Measurements from ENCODE around the gene PDXDC1.
"Not testable (repeated sequence)": the region's sequence is repeated elsewhere in the genome, so short reads cannot be mapped to it uniquely, and the experiment has no call there.

The PDXDC1 gene

DNA sequence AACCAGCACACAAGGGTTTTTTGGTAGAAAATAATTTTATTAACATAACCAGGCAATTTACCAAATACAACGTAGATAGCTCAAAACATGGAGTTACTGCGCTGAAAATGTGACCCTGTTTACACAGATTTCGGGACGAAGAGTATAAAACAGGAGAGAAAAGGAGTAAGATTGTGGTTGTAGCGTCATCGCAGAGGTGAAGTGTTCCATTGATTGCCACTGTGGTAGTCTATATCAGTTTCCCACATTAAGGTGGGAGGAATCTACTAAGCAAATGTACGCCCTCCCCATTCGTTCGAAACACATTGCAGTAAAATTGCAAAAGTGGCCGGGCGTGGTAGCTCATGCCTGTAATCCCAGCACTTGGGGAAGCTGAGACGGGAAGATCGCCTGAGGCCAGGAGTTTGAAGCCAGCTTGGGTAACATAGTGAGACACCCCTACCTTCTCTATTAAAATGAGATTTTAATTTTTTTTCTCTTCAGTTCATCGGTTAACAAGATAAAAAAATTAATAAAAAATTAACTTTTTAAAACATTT lies 972 bp upstream of the PDXDC1 start:
- in situ Hi-C loops (cut with HindIII; ENCODE audit: low sequenced_read_pairs), result not testable (repeated sequence)

DNA sequence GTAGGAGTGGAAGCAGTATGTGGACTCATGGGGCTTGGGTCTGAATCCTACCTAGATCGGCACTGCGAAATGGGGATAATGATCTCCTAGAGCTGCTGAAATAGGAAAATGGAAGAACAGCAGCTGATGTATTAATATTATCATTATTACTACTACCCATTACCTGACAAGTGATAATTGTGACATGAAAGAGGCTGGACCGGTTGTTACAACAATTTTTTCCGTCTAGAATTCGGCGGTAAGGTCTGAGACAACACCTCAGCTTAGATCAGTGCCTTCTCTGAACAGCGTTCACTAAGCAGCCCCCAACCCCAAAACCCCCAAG lies 533 bp upstream of the PDXDC1 start:
- in situ Hi-C loops (cut with HindIII; ENCODE audit: low sequenced_read_pairs), result not testable (repeated sequence)

DNA sequence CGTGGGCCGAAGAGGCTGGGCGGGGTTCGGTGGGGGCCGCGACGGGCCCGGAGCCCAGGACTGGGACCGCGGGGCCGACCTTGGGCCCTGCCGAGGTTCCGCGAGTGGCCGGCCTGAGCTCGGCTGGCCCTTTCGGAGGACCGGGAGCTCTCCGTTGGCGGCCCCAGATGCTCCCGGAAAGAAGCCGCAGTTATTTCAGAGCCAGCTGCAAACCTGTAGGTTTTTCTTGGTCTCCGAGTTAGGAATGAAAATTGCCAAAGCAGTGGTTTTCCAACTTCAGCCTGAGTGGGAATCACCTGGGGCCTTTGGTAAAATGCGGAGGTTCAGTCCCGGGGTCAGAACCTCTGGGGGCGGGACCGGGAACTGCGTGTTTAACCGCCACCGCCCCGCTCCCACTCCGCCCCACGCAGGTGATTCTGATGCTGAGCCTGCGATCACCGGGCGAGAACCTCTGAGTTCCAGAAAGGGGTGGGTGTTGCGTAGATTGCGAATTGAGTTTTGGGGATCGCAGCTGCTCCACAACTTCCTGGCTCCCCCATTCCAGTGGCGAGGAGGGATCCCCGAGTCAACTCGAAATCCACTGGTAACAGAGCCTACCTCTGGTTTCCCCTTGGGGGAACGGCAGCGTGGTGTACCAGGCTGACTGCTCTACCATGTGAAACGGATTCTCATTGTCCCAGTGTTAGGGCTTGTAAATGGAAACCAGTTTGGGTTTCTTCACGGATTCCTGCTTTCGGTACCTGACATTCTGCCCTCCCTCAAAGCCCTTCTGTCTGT lies 780 bp downstream of the PDXDC1 start:
- in situ Hi-C loops (cut with HindIII; ENCODE audit: low sequenced_read_pairs), result not testable (repeated sequence)

GRCh38 chr16:14976971-14977736 lies 2.3 kb downstream of the PDXDC1 start:
- in situ Hi-C loops (cut with HindIII; ENCODE audit: low sequenced_read_pairs), result not testable (repeated sequence)

- in situ Hi-C loops (cut with HindIII; ENCODE audit: low sequenced_read_pairs), result not testable (repeated sequence)
These were observed 3.5 kb downstream of the PDXDC1 start for GRCh38 chr16:14978281-14978680.

DNA sequence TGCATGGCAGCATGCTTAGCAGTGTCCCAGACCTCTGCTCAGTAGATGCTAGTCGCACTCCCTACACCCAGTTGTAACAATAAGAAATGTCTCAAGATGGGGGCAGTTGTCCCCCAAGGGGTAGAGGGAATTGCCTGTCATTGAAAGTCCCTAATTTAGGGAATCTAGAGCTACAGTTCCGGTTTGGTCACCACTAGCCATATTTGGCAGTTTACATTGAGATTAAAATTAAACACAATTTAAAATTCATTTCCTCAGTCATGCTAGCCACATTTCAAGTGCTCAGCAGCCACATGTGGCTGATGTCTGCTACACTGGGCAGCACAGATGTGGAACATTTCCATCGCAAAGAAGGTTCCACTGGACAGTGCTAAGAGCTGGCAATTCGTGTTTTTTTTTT lies 4.1 kb downstream of the PDXDC1 start:
- in situ Hi-C loops (cut with HindIII; ENCODE audit: low sequenced_read_pairs), result not testable (repeated sequence)

DNA sequence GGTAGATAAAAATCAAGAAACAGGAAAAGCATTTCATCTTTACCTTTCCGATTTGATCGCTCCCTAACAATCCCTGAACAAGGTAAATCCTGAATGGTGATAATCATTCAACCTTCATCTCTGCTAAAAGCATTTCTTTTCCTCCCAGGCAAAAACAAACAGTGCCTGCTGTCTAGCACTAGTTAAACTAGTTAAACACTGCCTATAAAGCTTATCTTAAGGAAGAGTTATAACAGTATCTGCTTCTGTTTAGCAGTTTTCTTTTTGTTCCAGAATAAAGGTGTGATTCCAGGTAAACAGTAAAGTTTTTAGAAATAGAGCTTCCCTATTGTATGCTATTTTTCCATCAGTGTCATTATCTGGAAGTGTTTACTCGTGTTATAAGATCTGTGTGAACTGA lies 6.4 kb downstream of the PDXDC1 start:
- in situ Hi-C loops (cut with HindIII; ENCODE audit: low sequenced_read_pairs), result not testable (repeated sequence)

DNA sequence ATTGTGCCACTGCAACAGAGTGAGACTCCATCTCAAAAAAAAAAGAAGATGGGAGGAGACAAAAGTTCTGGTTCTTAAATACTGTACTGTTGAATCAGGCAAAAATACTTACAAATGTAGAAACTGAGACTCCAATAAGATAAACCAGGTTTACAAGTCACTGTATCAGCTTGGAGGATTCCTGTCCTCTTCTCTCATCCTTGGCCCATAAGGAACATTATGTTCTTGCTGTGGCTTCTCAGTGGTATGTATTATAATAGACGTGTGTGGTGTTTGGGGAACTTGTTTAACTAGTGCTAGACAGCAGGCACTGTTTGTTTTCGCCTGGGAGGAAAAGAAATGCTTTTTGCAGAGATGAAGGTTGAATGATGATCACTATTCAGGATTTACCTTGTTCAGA lies 7.7 kb downstream of the PDXDC1 start:
- in situ Hi-C loops (cut with HindIII; ENCODE audit: low sequenced_read_pairs), result not testable (repeated sequence)

GRCh38 chr16:14988092-14988491 lies 13.3 kb downstream of the PDXDC1 start:
- in situ Hi-C loops (cut with HindIII; ENCODE audit: low sequenced_read_pairs), result not testable (repeated sequence)

- in situ Hi-C loops (cut with HindIII; ENCODE audit: low sequenced_read_pairs), result not testable (repeated sequence)
These were observed 13.9 kb downstream of the PDXDC1 start for GRCh38 chr16:14988661-14989191.

DNA sequence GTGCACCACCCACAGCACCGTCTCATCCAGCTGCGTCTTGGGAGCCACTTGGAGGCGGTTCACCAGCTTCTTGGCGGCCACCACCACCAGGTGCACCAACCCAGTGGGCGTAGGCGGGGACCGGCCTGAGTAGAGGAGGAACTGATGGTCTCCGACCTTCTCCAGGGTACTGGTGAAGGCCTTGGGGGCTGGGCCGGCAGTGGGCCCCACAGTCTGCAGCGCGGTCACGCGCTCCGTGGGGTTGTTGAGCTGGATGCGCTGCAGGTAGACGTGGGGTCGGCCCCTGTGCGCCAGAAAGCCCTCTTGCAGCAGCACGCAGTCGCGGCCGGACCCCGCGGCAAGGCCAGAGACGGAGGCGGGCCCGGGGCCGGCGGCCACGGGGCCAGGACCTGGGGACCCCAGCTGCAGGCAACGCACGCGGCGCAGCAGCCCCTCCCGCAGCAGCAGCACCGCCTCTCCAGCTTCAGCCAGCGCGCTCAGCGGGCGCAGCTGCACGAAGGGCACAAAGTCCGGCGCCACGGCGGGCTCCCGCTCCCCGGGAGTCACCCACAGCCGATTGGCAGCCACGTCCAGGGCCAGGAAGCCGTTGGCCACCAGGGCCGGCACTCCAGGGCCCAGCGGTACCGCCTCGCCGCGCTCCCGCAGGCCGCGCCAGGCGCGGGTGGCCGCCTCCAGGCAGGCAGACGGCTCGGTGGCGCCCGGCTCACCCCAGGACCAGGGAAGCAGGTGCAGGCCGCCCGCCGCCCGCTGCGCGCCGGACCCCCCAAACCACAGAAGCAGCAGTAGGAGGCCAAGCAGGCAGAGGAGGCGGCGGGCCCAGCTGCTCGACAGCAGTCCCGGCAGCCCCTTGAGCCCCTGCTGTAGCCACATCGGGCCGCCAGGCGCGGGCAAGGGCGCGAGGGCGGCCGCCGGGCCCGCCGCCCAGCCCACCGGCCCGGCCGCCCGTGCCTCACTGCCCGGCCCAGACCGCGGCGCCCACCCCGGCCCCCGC lies 14.8 kb downstream of the PDXDC1 start:
- in situ Hi-C loops (cut with HindIII; ENCODE audit: low sequenced_read_pairs), result not testable (repeated sequence)

DNA sequence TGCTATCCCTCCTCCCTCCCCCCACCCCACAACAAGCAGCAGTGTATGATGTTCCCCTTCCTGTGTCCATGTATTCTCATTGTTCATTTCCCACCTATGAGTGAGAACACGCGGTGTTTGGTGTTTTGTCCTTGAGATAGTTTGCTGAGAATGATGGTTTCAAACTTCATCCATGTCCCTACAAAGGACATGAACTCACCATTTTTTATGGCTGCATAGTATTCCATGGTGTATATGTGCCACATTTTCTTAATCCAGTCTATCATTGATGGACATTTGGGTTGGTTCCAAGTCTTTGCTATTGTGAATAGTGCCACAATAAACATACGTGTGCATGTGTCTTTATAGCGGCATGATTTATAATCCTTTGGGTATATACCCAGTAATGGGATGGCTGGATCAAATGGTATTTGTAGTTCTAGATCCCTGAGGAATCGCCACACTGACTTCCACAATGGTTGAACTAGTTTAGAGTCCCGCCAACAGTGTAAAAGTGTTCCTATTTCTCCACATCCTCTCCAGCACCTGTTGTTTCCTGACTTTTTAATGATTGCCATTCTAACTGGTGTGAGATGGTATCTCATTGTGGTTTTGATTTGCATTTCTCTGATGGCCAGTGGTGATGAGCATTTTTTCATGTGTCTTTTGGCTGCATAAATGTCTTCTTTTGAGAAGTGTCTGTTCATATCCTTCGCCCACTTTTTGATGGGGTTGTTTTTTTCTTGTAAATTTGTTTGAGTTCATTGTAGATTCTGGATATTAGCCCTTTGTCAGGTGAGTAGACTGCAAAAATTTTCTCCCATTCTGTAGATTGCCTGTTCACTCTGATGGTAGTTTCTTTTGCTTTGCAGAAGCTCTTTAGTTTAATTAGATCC lies 18.7 kb downstream of the PDXDC1 start:
- in situ Hi-C loops (cut with HindIII; ENCODE audit: low sequenced_read_pairs), result not testable (repeated sequence)

DNA sequence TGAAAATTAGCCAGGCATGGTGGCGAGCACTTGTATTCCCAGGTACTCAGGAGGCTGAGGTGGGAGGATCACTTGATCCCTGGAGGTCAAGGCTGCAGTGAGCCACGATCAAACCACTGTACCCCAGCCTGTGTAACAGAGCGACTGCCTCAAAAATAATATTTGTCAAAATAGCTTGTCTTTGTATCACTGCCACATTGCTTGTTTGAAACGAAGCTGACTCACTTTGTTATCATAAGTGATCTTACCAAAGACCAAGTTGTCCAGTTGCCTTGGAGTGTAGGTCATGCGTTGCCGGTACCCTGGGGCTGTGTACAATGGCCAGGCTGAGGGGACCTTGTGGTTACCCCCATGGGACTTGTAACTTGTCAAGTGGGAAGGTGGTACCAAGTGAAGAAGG lies 21.9 kb downstream of the PDXDC1 start:
- in situ Hi-C loops (cut with HindIII; ENCODE audit: low sequenced_read_pairs), result not testable (repeated sequence)

- in situ Hi-C loops (cut with HindIII; ENCODE audit: low sequenced_read_pairs), result not testable (repeated sequence)
These were observed 23.5 kb downstream of the PDXDC1 start for GRCh38 chr16:14998300-14998699.

DNA sequence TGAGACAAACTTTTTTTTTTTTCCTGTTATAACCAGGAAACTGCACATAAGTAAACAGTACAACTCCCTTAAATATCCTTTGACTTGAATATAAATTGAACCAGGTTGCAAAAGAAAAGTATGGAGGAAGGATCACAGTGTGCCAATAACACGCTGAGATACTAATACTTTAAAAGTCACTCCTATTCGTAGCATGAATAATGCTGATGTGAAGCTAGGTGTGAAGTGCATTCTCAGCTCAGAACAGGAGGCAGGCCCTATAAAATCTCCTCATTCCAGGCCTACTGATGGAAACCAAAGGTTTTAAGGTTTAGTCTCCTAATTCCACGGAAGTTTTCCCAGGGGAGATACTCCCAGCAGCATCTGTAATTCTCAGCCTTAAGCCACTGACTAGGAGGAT lies 25.0 kb downstream of the PDXDC1 start:
- in situ Hi-C loops (cut with HindIII; ENCODE audit: low sequenced_read_pairs), result not testable (repeated sequence)

GRCh38 chr16:15002448-15002847 lies 27.6 kb downstream of the PDXDC1 start:
- in situ Hi-C loops (cut with HindIII; ENCODE audit: low sequenced_read_pairs), result not testable (repeated sequence)

DNA sequence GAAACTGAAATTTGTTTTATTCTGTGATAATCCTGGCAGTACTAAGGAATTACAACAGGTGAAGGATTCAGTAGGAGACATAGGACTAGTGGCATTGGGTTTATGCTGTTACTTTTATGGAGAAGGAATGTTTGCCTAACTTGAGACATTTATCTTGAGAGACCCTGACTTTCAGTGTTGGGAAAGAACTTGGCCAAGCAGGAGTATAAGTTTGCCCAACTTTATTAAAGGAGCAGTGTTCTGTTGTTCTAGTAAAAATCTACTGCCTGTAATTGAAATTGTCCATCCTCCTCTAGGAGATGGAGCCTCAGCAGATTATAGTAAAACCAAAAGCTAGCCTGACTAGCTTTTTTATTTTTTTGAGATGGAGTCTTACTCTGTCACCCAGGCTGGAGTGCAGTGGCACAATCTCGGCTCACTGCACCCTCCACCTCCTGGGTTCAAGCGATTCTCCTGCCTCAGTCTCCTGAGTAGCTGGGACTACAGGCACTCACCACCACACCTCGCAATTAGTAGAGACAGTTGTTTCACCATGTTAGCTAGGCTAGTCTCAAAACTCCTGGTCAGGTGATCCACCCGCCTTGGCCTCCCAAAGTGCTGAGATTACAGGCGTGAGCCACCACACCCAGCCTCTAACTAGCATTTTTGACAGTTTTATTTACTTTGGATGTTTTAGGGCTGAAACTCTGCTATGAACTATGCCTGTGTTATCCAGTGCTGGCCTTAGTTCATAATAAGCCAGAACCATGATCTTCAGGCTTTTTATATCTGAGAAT lies 30.7 kb downstream of the PDXDC1 start:
- in situ Hi-C loops (cut with HindIII; ENCODE audit: low sequenced_read_pairs), result not testable (repeated sequence)

DNA sequence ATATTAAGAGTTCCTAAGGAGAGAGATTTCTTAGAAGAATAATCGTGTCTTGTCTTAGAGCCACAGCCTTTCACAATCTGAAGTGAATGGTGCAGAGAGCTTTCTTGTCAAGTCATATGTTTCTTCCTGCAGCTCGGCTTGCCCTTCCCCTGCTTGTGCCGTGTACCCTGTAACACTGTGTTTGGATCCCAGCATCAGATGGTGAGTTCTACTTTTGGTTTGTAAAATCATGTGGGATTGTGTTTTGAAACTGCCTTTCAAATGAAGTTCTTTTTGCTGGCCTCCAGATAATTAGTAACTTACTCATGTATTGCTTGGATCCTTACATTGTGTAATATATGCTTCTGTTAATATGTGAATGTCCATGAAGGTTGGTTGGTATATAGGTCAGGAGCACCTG lies 33.8 kb downstream of the PDXDC1 start:
- in situ Hi-C loops (cut with HindIII; ENCODE audit: low sequenced_read_pairs), result not testable (repeated sequence)

DNA sequence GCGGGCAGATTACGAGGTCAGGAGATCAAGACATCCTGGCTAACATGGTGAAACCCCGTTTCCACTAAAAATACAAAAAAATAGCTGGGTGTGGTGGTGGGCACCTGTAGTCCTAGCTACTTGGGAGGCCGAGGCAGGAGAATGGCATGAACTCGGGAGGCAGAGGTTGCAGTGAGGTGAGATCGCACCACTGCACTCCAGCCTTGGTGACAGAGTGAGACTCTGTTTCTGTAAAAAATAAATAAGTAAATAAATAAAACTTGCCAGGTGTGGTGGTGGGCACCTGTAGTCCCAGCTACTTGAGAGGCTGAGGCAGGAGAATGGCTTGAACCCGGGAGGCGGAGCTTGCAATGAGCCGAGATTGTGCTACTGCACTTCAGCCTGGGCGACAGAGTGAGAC lies 38.1 kb downstream of the PDXDC1 start:
- in situ Hi-C loops (cut with HindIII; ENCODE audit: low sequenced_read_pairs), result not testable (repeated sequence)

All from endothelial cell of hepatic sinusoid (primary cell).